Ascending aorta (tissue), 2 donors: ENCODE data around the gene SLC27A6. TPM values are rescaled to one million over a fixed set of nuclear protein-coding genes. Genes with fewer than 3 reads are reported as not detected.
"Not testable (repeated sequence)": the region's sequence is repeated elsewhere in the genome, so short reads cannot be mapped to it uniquely, and the experiment has no call there.

ENCODE experiments used
- DNase-seq, 2 donors: peaks; one replicate each; pipeline ENCODE4 v3.0.0-alpha.2; 2019; ENCODE audit warnings: low spot score in 2 of 2
- H3K27ac ChIP-seq, 2 donors: fragments of 200-600 bp; sonication (generic); one replicate each; pipeline ENCODE4 v1.5.1; 2016 to 2017; ENCODE audit warnings: mild to moderate bottlenecking in 1 of 2
- H3K27me3 ChIP-seq: fragments of 200-600 bp; sonication (generic); one replicate; pipeline ENCODE4 v1.5.1; 2017
- H3K36me3 ChIP-seq, 2 donors: fragments of 200-600 bp; sonication (generic); one replicate each; pipeline ENCODE4 v1.5.1; 2016
- H3K4me1 ChIP-seq, 2 donors: fragments of 200-600 bp; sonication (generic); one replicate each; pipeline ENCODE4 v1.5.1; 2016 to 2017; ENCODE audit warnings: mild to moderate bottlenecking in 1 of 2
- H3K4me3 ChIP-seq, 2 donors: fragments of 200-600 bp; sonication (generic); one replicate each; pipeline ENCODE4 v1.5.1; 2016 to 2017; ENCODE audit warnings: mild to moderate bottlenecking in 1 of 2
- H3K9me3 ChIP-seq, 2 donors: fragments of 200-600 bp; sonication (generic); one replicate each; pipeline ENCODE4 v1.5.1; 2016
- intact Hi-C: fragments of 100-400 bp; cut with DNase I; formaldehyde crosslinking; loops from one replicate; pipeline ENCODE4 v1.15.1; 2023
- total RNA-seq: library from RNA; depleted of rRNA; stranded (reverse); fragments of >200 nt; gene quantifications from one replicate; pipeline ENCODE4 v1.1.0, GENCODE V29; 2016
- TF ChIP-seq, protein P1 (sequence below), 3 experiments: fragments of 200-600 bp in 2 of 3; fragments of 450-650 bp in 1 of 3; sonication (generic) in 2 of 3; IDR thresholded peaks; one replicate each; pipeline ENCODE4 v1.5.1; 2016 to 2019; ENCODE audit warnings: antibody characterized with exemption in 3 of 3, mild to moderate bottlenecking in 1 of 3, moderate library complexity in 1 of 3

Gene SLC27A6
- total RNA-seq, 1 donor from 2014 or later = 0.43 TPM

GRCh38 chr5:128927644-128928043 is 37.6 kb upstream of the SLC27A6 start:
- Histone ChIP-seq H3K4me1 (no peaks in the 10 kb centered on the region), H3K36me3 (no peaks in the 10 kb centered on the region), H3K9me3 (no peaks in the 10 kb centered on the region), H3K27ac (no peak overlapping the region), H3K4me3 (no peak overlapping the region), H3K27me3 (no peaks in the 10 kb centered on the region)
- TF ChIP-seq, protein P1, sequence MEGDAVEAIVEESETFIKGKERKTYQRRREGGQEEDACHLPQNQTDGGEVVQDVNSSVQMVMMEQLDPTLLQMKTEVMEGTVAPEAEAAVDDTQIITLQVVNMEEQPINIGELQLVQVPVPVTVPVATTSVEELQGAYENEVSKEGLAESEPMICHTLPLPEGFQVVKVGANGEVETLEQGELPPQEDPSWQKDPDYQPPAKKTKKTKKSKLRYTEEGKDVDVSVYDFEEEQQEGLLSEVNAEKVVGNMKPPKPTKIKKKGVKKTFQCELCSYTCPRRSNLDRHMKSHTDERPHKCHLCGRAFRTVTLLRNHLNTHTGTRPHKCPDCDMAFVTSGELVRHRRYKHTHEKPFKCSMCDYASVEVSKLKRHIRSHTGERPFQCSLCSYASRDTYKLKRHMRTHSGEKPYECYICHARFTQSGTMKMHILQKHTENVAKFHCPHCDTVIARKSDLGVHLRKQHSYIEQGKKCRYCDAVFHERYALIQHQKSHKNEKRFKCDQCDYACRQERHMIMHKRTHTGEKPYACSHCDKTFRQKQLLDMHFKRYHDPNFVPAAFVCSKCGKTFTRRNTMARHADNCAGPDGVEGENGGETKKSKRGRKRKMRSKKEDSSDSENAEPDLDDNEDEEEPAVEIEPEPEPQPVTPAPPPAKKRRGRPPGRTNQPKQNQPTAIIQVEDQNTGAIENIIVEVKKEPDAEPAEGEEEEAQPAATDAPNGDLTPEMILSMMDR (IDR thresholded peaks at IDR 0.05) = no peak
- intact Hi-C loops = no loop called here
- DNase-seq = no peak

GRCh38 chr5:128932232-128932631 is 33.1 kb upstream of the SLC27A6 start:
- H3K27me3 ChIP-seq, H3K4me3 ChIP-seq, H3K4me1 ChIP-seq, H3K27ac ChIP-seq, H3K9me3 ChIP-seq, H3K36me3 ChIP-seq, DNase-seq, intact Hi-C loops: not testable (repeated sequence)

GRCh38 chr5:128943100-128943499 is 22.2 kb upstream of the SLC27A6 start:
- H3K4me1 ChIP-seq, H3K36me3 ChIP-seq, H3K27ac ChIP-seq, DNase-seq, intact Hi-C loops, H3K27me3 ChIP-seq, H3K9me3 ChIP-seq, H3K4me3 ChIP-seq: not testable (repeated sequence)

GRCh38 chr5:128949847-128950546 is 15.3 kb upstream of the SLC27A6 start:
- H3K36me3 ChIP-seq = no peaks in the 10 kb centered on the region
- intact Hi-C loops = no loop called here
- TF ChIP-seq, protein P1 (IDR thresholded peaks at IDR 0.05) = no peak
- no peaks in the 10 kb centered on the region for H3K9me3 ChIP-seq
- no peak overlapping the region for H3K27ac ChIP-seq
- H3K4me1 ChIP-seq = no peaks in the 10 kb centered on the region
- no peak for DNase-seq
- no peaks in the 10 kb centered on the region for H3K27me3 ChIP-seq
- no peak overlapping the region for H3K4me3 ChIP-seq

GRCh38 chr5:128951301-128951700 is 14.0 kb upstream of the SLC27A6 start:
- H3K9me3 ChIP-seq, H3K4me1 ChIP-seq, intact Hi-C loops, H3K27ac ChIP-seq, DNase-seq, H3K4me3 ChIP-seq, H3K36me3 ChIP-seq, H3K27me3 ChIP-seq: not testable (repeated sequence)

- no peaks in the 10 kb centered on the region for H3K4me1 ChIP-seq
- TF ChIP-seq, protein P1 (IDR thresholded peaks at IDR 0.05) = no peak
- no peaks in the 10 kb centered on the region for H3K27me3 ChIP-seq
Measured at GRCh38 chr5:128956164-128956563, 9.1 kb upstream of the SLC27A6 start.

DNA sequence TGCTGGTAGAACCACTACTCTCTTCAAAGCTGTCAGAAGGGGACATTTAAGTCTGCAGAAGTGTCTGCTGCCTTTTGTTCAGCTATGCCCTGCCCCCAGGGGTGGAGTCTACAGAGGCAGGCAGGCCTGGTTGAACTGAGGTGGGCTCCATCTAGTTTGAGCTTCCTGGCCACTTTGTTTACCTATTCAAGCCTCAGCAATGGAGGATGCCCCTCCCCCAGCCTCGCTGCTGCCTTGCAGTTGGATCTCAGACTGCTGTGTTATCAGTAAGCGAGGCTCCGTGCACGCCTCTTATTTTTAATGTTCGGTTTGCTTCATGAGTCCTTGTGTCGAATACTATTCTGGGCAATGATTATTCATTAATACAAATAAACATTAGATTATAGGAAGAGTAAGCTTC is 3.1 kb upstream of the SLC27A6 start:
- Histone ChIP-seq H3K4me3 (no peak overlapping the region), H3K27me3 (no peaks in the 10 kb centered on the region), H3K36me3 (no peaks in the 10 kb centered on the region), H3K9me3 (no peaks in the 10 kb centered on the region), H3K27ac (no peak overlapping the region), H3K4me1 (no peaks in the 10 kb centered on the region)
- TF ChIP-seq, protein P1 (IDR thresholded peaks at IDR 0.05) = no peak
- intact Hi-C loops = no loop called here
- DNase-seq = no peak

More at GRCh38 chr5:128956164-128956563, 9.1 kb upstream of the SLC27A6 start:
- no peak for DNase-seq
- intact Hi-C loops = no loop called here
- no peak overlapping the region for H3K4me3 ChIP-seq
- H3K9me3 ChIP-seq = no peaks in the 10 kb centered on the region
- H3K36me3 ChIP-seq = no peaks in the 10 kb centered on the region
- no peak overlapping the region for H3K27ac ChIP-seq
